Measurements from ENCODE around the gene SERTAD1.

SERTAD1 gene

DNA sequence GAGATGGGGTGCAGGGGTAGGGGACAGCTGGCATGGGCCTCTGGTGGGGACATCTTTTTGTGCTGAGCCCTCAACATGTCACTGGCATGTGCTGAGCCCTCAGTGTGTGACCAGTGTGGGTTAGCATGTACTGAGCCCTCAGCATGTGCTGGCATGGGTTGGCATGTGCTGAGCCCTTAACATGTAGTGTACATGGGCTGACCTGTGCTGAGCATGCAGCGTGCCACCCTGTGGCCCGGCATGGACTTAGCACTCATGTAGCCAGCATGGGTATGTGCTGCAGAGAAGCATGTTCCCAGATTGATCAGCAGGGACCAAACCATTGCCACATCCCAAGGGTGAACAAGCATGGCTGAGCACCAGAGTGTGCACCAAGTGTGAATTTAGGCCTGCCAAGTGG is 47.3 kb downstream of the SERTAD1 start:
- DNase-seq (ENCODE audit: low read depth in 2 of 2), result no peak

DNA sequence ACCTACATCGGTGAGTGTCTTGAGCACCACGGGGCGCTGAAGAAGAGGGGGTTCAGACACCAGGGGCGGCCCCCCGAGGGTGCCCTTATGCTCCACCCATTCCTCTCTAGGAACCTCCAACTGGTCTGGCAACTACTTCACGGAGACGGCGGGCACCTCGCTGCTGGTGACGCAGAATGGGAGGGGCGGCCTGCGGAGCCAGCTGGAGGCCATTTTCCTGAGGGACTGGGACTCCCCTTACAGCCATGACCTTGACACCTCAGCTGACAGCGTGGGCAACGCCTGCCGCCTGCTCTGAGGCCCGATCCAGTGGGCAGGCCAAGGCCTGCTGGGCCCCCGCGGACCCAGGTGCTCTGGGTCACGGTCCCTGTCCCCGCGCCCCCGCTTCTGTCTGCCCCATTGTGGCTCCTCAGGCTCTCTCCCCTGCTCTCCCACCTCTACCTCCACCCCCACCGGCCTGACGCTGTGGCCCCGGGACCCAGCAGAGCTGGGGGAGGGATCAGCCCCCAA is 47.9 kb downstream of the SERTAD1 start:
- DNase-seq (ENCODE audit: low read depth in 2 of 2), result no peak

DNA sequence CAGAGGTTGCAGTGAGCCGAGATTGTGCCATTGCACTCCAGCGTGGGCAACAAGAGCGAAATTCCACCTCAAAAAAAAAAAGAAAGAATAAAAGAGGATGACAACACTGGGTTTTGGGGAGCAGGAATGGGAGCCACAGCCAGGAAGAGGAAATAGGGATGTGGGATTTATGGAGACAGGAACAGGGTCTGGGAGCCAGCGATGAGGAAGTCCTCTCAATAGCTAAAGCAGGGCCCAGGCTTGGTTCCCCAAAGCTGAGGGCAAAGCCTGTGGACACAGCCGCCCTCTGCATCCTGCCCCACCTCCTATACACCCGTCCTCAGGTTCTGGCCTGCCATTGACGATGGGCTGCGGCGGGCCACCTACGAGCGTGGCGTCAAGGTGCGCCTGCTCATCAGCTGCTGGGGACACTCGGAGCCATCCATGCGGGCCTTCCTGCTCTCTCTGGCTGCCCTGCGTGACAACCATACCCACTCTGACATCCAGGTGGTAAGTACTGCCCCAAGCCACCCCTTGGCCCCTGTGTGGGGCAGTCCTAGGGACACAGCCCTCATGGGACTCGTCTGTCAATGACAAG is 49.4 kb downstream of the SERTAD1 start:
- no peak for DNase-seq (ENCODE audit: low read depth in 2 of 2)

DNA sequence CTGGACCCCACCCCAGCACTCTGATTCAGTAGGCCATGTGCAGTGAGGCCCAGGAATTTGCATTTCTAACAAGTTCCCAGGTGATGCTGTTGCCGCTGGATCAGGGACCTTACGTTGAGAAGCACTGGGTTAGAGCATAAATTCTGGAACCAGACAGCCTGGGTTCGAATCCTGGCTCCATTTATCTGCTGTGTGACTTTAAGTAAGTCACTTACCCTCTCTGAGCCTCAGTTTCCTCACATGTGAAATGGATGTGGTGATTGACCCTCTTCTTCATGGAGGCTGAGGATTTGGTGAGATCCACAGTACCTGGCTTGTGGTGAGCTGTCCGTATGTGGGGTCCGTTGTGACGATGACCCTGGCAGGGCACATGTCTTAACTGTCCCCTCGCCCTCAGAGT is 51.7 kb downstream of the SERTAD1 start:
- DNase-seq (ENCODE audit: low read depth in 2 of 2), result no peak

DNA sequence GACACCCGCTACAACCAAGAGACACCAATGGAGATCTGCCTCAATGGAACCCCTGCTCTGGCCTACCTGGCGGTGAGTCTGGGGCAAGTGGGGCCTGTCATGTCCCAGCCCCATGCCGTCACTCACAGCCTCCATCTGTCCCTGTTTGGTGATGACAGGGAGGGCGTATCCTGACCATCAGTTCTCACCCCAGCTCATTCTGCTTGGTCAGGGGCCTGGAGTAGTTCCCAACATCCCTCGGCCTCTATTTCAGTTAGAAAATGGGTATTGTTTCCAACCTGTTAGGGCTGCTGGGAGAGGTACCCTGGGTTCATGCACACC is 54.0 kb downstream of the SERTAD1 start:
- DNase-seq (ENCODE audit: low read depth in 2 of 2), result no peak

All from stimulated activated CD4-positive, alpha-beta T cell treated with anti-CD3 and anti-CD28 coated beads, Interleukin-1b, Interleukin-23, amount 100 ng/mL, for 4 hours (primary cell).